HEK293T (cell line): ENCODE results near the gene NRTN.

Experiments used
- ARNT ChIP-seq: fragments of 450-650 bp; IDR thresholded peaks from 2 replicates; pipeline ENCODE4 v1.6.1; 2017; ENCODE audit warnings: mild to moderate bottlenecking
- BHLHE40 ChIP-seq: fragments of 450-650 bp; IDR thresholded peaks from 2 replicates; pipeline ENCODE4 v1.6.1; 2016; ENCODE audit warnings: mild to moderate bottlenecking, moderate library complexity, borderline replicate concordance
- CTBP1 ChIP-seq: fragments of 450-650 bp; IDR thresholded peaks from 2 replicates; pipeline ENCODE4 v1.6.1; 2016; ENCODE audit warnings: borderline replicate concordance
- FOXM1 ChIP-seq: fragments of 450-650 bp; IDR thresholded peaks from 2 replicates; pipeline ENCODE4 v1.6.1; 2017; ENCODE audit warnings: mild to moderate bottlenecking, borderline replicate concordance
- L3MBTL2 ChIP-seq: fragments of 450-650 bp; conservative IDR thresholded peaks from 2 replicates; pipeline ENCODE4 v1.6.1; 2016; ENCODE audit warnings: mild to moderate bottlenecking
- LEF1 ChIP-seq: fragments of 450-650 bp; IDR thresholded peaks from 2 replicates; pipeline ENCODE4 v1.6.1; 2017; ENCODE audit warnings: mild to moderate bottlenecking, borderline replicate concordance
- NFRKB ChIP-seq: fragments of 450-650 bp; IDR thresholded peaks from 2 replicates; pipeline ENCODE4 v1.6.1; 2016; ENCODE audit warnings: mild to moderate bottlenecking, moderate library complexity
- PKNOX1 ChIP-seq: fragments of 450-650 bp; IDR thresholded peaks from 2 replicates; pipeline ENCODE4 v1.6.1; 2016
- SP1 ChIP-seq: fragments of 450-650 bp; IDR thresholded peaks from 2 replicates; pipeline ENCODE4 v1.6.1; 2017
- TARDBP ChIP-seq: fragments of 450-650 bp; IDR thresholded peaks from 2 replicates; pipeline ENCODE4 v1.6.1; 2016
- ZNF384 ChIP-seq: fragments of 450-650 bp; IDR thresholded peaks from 2 replicates; pipeline ENCODE4 v1.6.1; 2016

- TF ChIP-seq FOXM1 (no peak), BHLHE40 (no peak), PKNOX1 (no peak), LEF1 (no peak), TARDBP (no peak), NFRKB (no peak), ARNT (no peak), L3MBTL2 (no peak), SP1 (no peak), CTBP1 (no peak), ZNF384 (no peak)
These were observed 4.6 kb downstream of the NRTN start for GRCh38 chr19:5809469-5809868.
